WTC11 (cell line): ENCODE results near the gene FOLR2.

ENCODE experiments used
- CBFB ChIP-seq: sonication (generic); formaldehyde crosslinking; IDR thresholded peaks from 2 replicates; pipeline ENCODE4 v1.8.1; 2022; ENCODE audit warnings: mild to moderate bottlenecking, low read depth, missing genetic modification reagents
- JUN ChIP-seq: sonication (generic); formaldehyde crosslinking; IDR thresholded peaks from 2 replicates; pipeline ENCODE4 v1.8.0; 2023; ENCODE audit warnings: mild to moderate bottlenecking, missing genetic modification reagents
- TEAD1 ChIP-seq: sonication (generic); formaldehyde crosslinking; IDR thresholded peaks from 2 replicates; pipeline ENCODE4 v1.8.0; 2022; ENCODE audit warnings: mild to moderate bottlenecking, missing genetic modification reagents
- ZNF263 ChIP-seq: sonication (generic); formaldehyde crosslinking; IDR thresholded peaks from 2 replicates; pipeline ENCODE4 v1.8.1; 2022; ENCODE audit warnings: low read depth, mild to moderate bottlenecking, moderate library complexity, missing genetic modification reagents
- TF ChIP-seq, protein P1 (sequence below): fragments of 200-600 bp; IDR thresholded peaks from 2 replicates; pipeline ENCODE4 v1.8.0; 2022; ENCODE audit warnings: antibody characterized with exemption
- TF ChIP-seq, protein P2 (sequence below): sonication (generic); formaldehyde crosslinking; IDR thresholded peaks from 2 replicates; pipeline ENCODE4 v1.8.1; 2023; ENCODE audit warnings: mild to moderate bottlenecking, missing genetic modification reagents

DNA sequence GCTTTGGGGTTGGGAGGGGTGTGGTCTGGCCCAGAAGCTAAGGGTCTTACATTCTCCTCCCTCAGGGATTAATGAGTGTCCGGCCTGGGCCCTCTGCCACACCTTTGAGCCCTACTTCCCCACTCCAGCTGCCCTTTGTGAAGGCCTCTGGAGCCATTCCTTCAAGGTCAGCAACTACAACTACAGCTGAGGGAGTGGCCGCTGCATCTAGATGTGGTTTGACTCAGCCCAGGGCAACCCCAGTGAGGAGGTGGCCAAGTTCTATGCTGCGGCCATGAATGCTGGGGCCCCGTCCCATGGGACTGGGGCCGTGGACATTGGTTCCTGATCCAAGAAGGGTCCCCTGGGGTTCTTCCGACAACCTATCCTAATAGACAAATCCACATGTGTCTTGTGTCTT lies 38.9 kb upstream of the FOLR2 start:
- TF ChIP-seq, protein P1, sequence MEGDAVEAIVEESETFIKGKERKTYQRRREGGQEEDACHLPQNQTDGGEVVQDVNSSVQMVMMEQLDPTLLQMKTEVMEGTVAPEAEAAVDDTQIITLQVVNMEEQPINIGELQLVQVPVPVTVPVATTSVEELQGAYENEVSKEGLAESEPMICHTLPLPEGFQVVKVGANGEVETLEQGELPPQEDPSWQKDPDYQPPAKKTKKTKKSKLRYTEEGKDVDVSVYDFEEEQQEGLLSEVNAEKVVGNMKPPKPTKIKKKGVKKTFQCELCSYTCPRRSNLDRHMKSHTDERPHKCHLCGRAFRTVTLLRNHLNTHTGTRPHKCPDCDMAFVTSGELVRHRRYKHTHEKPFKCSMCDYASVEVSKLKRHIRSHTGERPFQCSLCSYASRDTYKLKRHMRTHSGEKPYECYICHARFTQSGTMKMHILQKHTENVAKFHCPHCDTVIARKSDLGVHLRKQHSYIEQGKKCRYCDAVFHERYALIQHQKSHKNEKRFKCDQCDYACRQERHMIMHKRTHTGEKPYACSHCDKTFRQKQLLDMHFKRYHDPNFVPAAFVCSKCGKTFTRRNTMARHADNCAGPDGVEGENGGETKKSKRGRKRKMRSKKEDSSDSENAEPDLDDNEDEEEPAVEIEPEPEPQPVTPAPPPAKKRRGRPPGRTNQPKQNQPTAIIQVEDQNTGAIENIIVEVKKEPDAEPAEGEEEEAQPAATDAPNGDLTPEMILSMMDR = no peak
- TF ChIP-seq CBFB (CRISPR knock-in tag) (no peak), JUN (CRISPR knock-in tag) (no peak), TEAD1 (no peak), ZNF263 (no peak)
- TF ChIP-seq, protein P2, sequence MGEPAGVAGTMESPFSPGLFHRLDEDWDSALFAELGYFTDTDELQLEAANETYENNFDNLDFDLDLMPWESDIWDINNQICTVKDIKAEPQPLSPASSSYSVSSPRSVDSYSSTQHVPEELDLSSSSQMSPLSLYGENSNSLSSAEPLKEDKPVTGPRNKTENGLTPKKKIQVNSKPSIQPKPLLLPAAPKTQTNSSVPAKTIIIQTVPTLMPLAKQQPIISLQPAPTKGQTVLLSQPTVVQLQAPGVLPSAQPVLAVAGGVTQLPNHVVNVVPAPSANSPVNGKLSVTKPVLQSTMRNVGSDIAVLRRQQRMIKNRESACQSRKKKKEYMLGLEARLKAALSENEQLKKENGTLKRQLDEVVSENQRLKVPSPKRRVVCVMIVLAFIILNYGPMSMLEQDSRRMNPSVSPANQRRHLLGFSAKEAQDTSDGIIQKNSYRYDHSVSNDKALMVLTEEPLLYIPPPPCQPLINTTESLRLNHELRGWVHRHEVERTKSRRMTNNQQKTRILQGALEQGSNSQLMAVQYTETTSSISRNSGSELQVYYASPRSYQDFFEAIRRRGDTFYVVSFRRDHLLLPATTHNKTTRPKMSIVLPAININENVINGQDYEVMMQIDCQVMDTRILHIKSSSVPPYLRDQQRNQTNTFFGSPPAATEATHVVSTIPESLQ = no peak
